ENCODE data around the gene DCLK1.

DCLK1 gene

DNA sequence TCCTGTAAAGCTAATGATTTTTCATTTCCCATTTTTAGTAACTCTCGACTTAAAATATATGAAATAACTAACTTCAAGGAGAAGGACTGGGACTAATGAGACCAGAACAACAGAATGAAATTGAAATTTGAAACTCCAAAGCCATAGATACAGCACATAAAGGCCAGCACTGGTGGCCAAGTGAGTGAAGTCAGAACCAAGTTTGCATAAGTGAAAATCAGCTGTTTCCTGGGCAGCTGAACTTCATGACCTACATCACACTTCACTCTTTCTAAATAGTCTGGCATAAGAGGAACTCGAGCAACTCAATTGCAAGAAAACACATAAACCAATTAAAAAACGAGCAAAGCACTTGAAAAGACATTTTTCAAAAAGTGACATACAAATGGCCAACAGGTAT lies 84.5 kb downstream of the DCLK1 start:
- TF ChIP-seq JUND (IDR thresholded peaks at IDR 0.05; ENCODE audit: low read depth) = no peak
- no peak for DNase-seq (ENCODE audit: low read depth in 1 of 2, low spot score in 1 of 2)
- in situ Hi-C loops (cut with HindIII; ENCODE audit: low pct_unique_long_range_greater_than_20kb, low sequenced_read_pairs) = no loop called here

- DNase-seq (ENCODE audit: low read depth in 1 of 2, low spot score in 1 of 2) = no peak
- in situ Hi-C loops (cut with HindIII; ENCODE audit: low pct_unique_long_range_greater_than_20kb, low sequenced_read_pairs) = no loop called here
Observed at GRCh38 chr13:36038785-36039555, 92.2 kb downstream of the DCLK1 start.

GRCh38 chr13:36033035-36033434 lies 98.1 kb downstream of the DCLK1 start:
- no peak for DNase-seq (ENCODE audit: low read depth in 1 of 2, low spot score in 1 of 2)
- TF ChIP-seq JUND (IDR thresholded peaks at IDR 0.05; ENCODE audit: low read depth) = no peak
- in situ Hi-C loops (cut with HindIII; ENCODE audit: low pct_unique_long_range_greater_than_20kb, low sequenced_read_pairs) = no loop called here

More at GRCh38 chr13:36038785-36039555, 92.2 kb downstream of the DCLK1 start:
- no peak for TF ChIP-seq JUND (IDR thresholded peaks at IDR 0.05; ENCODE audit: low read depth)

DNA sequence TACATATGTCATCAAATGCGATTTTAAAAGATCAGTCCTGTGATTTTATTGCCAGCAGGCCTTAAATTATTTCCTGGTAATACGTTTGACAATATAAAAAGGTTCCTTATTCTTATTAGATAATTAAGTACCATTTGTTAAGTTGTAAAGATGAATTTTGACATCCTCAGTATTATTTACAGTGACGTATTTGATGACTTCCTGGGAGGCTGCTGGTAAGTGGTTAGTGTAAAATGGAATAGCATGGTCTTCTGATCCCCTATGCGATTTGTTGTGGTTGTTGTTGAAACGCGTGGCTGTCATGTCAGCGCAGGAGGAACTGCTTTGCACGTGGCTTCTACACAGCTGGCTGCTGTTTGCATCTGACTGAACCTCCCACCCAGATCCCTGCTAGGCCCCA lies 99.7 kb downstream of the DCLK1 start:
- no peak for TF ChIP-seq JUND (IDR thresholded peaks at IDR 0.05; ENCODE audit: low read depth)
- in situ Hi-C loops (cut with HindIII; ENCODE audit: low pct_unique_long_range_greater_than_20kb, low sequenced_read_pairs) = no loop called here
- no peak for DNase-seq (ENCODE audit: low read depth in 1 of 2, low spot score in 1 of 2)

DNA sequence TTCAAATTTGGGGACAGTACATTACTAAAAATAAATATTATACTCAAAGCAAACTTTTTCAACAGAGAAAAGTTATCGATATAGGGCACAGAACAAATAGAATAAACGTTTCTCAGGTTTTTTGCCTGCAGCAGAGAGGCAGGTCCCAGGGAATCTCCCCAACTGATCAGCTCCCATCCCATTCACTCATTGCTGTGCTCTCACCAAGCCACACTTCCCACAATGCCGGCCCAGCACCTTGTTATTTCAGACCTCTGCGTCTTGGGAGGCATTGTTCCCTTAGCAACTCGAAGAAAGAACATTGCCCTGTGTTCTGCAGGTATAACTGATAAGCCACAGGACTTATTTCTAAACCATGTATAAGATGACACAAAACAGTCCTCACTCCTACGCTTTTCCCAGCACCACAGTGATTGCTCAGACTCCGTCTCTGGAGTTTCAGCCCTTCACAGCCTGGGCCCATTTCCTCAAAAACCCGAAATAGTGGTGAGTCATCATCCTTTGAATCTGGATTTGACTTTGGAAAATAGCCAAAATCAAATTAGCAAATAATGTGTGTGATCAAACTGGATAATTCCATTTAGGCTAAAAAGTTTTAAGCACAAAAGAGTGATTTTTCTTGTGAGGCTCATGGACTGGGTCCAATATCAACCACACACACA lies 100.4 kb downstream of the DCLK1 start:
- DNase-seq (ENCODE audit: low read depth in 1 of 2, low spot score in 1 of 2) = no peak
- in situ Hi-C loops (cut with HindIII; ENCODE audit: low pct_unique_long_range_greater_than_20kb, low sequenced_read_pairs) = no loop called here
- no peak for TF ChIP-seq JUND (IDR thresholded peaks at IDR 0.05; ENCODE audit: low read depth)

DNA sequence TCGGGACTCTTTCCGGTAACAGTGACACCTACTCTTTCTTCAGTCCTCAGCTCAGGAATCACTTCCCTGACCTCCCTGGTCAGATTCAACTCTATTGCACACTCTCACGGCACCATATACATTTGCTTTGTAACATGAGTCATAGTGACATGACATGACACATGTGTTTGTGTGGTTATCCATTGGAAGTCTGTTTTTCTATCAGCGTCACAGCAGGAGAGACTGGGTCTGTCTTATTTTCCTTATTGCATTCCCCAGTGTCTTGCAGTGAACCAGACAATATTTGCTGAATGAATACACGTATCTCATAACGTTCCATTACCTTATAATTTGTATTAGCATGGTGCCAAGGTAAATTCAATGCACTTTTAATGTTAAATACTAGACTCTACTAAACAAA lies 102.0 kb downstream of the DCLK1 start:
- no peak for TF ChIP-seq JUND (IDR thresholded peaks at IDR 0.05; ENCODE audit: low read depth)
- in situ Hi-C loops (cut with HindIII; ENCODE audit: low pct_unique_long_range_greater_than_20kb, low sequenced_read_pairs) = no loop called here
- DNase-seq (ENCODE audit: low read depth in 1 of 2, low spot score in 1 of 2) = peak in 1 of 2 experiments; percentile 1

GRCh38 chr13:36028359-36029025 lies 102.7 kb downstream of the DCLK1 start:
- DNase-seq (ENCODE audit: low read depth in 1 of 2, low spot score in 1 of 2) = no peak
- in situ Hi-C loops (cut with HindIII; ENCODE audit: low pct_unique_long_range_greater_than_20kb, low sequenced_read_pairs) = no loop called here
- TF ChIP-seq JUND (IDR thresholded peaks at IDR 0.05; ENCODE audit: low read depth) = no peak

GRCh38 chr13:36026531-36026930 lies 104.7 kb downstream of the DCLK1 start:
- in situ Hi-C loops (cut with HindIII; ENCODE audit: low pct_unique_long_range_greater_than_20kb, low sequenced_read_pairs) = no loop called here
- TF ChIP-seq JUND (IDR thresholded peaks at IDR 0.05; ENCODE audit: low read depth) = no peak
- no peak for DNase-seq (ENCODE audit: low read depth in 1 of 2, low spot score in 1 of 2)

- no peak for DNase-seq (ENCODE audit: low read depth in 1 of 2, low spot score in 1 of 2)
- in situ Hi-C loops (cut with HindIII; ENCODE audit: low pct_unique_long_range_greater_than_20kb, low sequenced_read_pairs) = no loop called here
- no peak for TF ChIP-seq JUND (IDR thresholded peaks at IDR 0.05; ENCODE audit: low read depth)
Observed at GRCh38 chr13:36014763-36015162, 116.4 kb downstream of the DCLK1 start.

GRCh38 chr13:36006894-36007675 lies 124.1 kb downstream of the DCLK1 start:
- no peak for TF ChIP-seq JUND (IDR thresholded peaks at IDR 0.05; ENCODE audit: low read depth)
- in situ Hi-C loops (cut with HindIII; ENCODE audit: low pct_unique_long_range_greater_than_20kb, low sequenced_read_pairs) = no loop called here
- DNase-seq (ENCODE audit: low read depth in 1 of 2, low spot score in 1 of 2) = peak in 1 of 2 experiments; percentile 38

- in situ Hi-C loops (cut with HindIII; ENCODE audit: low pct_unique_long_range_greater_than_20kb, low sequenced_read_pairs) = no loop called here
- no peak for TF ChIP-seq JUND (IDR thresholded peaks at IDR 0.05; ENCODE audit: low read depth)
- peak in 1 of 2 experiments; percentile 64 for DNase-seq (ENCODE audit: low read depth in 1 of 2, low spot score in 1 of 2)
Observed at GRCh38 chr13:36006347-36006746, 124.8 kb downstream of the DCLK1 start.

DNA sequence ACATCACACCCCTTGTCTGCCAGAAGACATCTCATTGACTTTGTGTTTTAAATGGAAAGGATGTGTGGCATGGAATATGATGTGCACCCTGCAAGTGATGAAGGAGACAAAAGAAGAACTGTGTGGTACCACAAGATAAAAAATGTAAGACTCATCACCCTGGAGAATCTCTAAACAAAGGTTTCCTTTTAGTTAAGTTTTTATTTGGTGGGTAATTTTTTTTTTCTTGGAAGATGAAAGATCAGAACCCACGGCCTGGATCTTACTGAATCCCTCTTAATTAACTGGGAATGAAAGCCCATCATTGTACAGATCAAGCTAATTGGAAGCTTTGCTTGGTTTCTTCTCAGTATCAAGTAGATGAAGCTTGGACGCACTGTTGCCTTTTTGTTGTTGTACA lies 129.6 kb downstream of the DCLK1 start:
- no peak for TF ChIP-seq JUND (IDR thresholded peaks at IDR 0.05; ENCODE audit: low read depth)
- in situ Hi-C loops (cut with HindIII; ENCODE audit: low pct_unique_long_range_greater_than_20kb, low sequenced_read_pairs) = no loop called here
- DNase-seq (ENCODE audit: low read depth in 1 of 2, low spot score in 1 of 2) = no peak
